ENCODE data around the gene PNMT.

DNA sequence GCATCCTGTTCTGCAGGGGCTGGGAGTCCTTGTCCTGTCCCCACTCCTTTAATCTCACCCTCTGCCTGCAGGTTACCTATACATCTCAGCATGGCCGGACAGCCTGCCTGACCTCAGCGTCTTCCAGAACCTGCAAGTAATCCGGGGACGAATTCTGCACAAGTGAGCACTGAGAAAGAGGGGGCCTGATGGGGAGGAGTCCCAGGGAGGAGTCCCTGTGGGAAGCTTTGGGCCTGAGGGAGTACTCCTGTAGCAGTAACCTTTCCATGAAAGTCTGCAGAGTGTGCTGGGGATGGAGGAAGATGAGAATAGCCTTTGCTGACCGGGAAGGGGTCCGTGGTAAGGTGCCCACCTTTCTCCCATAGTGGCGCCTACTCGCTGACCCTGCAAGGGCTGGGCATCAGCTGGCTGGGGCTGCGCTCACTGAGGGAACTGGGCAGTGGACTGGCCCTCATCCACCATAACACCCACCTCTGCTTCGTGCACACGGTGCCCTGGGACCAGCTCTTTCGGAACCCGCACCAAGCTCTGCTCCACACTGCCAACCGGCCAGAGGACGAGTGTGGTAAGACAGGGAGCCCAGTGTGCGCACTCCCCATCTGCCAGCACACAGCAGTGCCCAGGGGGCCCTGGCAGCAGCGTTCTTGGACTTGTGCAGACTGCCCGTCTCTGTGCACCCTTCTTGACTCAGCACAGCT is 47.3 kb downstream of the PNMT start:
- TF ChIP-seq, protein P1, sequence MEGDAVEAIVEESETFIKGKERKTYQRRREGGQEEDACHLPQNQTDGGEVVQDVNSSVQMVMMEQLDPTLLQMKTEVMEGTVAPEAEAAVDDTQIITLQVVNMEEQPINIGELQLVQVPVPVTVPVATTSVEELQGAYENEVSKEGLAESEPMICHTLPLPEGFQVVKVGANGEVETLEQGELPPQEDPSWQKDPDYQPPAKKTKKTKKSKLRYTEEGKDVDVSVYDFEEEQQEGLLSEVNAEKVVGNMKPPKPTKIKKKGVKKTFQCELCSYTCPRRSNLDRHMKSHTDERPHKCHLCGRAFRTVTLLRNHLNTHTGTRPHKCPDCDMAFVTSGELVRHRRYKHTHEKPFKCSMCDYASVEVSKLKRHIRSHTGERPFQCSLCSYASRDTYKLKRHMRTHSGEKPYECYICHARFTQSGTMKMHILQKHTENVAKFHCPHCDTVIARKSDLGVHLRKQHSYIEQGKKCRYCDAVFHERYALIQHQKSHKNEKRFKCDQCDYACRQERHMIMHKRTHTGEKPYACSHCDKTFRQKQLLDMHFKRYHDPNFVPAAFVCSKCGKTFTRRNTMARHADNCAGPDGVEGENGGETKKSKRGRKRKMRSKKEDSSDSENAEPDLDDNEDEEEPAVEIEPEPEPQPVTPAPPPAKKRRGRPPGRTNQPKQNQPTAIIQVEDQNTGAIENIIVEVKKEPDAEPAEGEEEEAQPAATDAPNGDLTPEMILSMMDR (IDR thresholded peaks at IDR 0.05) = no peak
- no peak for TF ChIP-seq POLR2A (IDR thresholded peaks at IDR 0.05)
